HG03442 (cell line): Measurements from ENCODE around the gene RIC8B.

Source experiments
- ATAC-seq: cut with Tn5 transposase; IDR thresholded peaks from one replicate; pipeline ENCODE4 v1.9.1; 2021; ENCODE audit warnings: mild to moderate bottlenecking, moderate library complexity; ENCODE audit not compliant: unreplicated experiment

The RIC8B gene

DNA sequence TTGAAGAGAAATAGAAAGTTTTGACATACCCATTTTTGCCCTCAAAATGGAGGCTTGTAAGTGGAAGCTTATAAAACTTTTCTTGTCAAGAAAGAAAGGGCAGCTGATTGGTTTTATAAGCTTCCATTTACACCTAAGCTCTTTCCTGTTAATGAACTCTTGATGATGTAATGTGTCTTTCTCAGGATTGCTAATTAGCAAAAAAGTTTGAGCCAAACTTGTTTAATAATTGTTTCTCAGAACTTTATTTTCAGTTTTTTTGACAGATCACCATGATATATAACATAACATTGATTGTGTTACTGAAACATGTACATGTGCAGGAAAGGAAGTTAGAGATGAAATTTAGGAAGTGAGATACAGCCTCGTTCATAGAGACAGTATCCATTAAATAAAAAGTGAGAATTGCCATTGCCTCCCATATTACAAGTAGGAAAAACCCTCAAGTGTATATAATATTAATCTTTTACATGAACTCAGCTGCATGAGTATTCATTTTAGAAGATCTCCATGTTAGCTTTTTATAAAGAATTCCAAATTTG, 26.8 kb downstream of the RIC8B start:
- no peak for ATAC-seq

DNA sequence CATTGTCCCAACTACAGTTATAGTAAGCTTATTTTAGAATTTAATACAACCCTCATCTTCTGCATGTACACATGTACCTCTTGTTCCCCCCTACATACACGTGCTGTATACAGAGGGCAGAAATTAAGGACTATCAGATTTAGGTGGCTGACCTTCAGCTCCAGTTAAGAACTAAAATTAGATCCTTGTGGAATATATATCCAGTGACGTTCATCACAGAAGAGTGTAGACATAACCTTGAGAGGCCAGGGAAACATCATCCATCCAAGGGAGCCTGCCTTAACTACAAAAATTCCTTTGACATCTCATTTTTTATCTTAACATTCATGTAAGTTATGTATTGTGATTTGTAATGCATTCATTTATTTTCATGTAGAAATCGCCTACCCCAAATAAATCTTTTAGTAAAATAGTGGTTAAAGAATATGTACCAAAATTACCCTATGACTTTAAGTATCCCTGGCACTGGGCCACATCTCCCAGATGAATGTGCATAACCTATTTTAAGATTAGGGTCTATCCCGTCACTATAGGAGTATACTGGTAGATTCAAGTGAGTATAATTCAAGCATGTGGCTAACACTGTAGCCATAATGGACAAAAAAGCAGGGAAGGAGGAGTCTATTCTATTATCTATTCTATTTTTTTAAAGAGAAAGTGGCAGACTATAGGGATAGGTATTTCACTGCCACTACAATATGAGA, 27.5 kb downstream of the RIC8B start:
- no peak for ATAC-seq

DNA sequence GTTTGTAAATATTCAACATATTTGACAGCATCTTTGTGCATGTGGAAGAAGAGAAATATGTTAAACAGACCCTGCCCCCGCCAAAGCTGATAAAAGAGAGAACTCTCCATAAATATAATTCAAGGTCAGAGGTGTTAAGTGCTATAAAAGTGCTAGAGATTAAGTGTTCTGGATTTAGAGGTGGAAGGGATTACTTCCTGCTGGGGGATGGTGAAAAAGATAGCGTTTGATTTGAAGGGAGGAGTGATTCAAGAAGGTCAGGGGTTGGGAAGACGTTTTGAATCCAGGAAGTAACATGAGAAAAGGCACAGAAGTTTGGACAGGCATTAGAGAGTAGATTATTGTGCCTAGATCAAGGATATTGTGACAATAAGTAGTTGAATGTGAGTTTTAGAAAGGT, 30.2 kb downstream of the RIC8B start:
- ATAC-seq = no peak

DNA sequence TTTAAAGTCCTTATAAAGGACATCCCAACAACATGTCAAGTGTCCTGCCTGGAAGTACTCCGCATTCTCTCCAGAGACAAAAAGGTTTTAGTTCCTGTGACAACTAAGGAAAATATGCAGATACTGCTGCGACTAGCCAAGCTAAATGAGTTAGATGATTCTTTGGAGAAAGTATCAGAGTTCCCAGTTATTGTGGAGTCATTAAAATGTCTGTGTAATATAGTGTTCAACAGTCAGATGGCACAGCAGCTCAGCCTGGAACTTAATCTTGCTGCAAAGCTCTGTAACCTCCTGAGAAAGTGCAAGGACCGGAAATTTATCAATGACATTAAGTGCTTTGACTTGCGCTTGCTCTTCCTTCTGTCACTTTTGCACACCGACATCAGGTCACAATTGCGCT, 40.2 kb downstream of the RIC8B start:
- ATAC-seq = no peak

DNA sequence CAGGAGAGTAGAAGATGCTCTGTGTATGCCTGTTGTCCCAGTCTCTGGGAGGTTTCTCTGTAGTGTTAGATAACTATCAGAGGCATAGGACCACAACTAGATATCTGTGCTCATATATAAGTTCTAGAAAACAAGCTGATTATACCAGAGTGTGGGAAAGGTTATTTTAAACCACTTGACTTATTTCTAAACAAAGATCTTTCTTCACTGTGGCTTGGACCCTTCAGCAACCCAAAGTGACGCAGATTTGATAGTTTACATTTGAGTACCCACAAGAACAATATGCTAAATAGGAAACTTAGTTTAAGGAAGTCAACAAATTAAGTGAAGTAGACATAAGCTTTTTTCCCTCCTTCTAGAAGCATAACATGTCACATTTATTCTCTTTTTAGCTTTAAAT, 41.3 kb downstream of the RIC8B start:
- no peak for ATAC-seq

DNA sequence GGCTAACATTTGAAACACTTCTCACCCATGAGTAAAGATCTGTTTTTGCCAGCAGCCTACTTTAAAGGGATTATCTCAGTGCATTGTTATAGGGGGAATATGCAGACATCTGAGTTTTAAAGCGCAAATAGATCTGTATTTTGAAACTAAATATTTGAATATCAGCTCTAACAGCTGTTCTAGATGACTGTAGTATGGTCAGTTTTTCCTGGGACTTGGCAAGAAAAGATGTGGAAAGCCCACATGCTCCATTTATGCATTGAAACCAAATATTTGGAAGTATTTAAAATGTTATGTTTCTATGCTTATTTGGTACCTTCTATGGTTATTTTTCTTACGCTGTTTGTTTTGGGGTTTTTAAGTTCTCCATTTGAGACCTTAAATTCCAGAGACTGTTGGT, 41.7 kb downstream of the RIC8B start:
- ATAC-seq = no peak

DNA sequence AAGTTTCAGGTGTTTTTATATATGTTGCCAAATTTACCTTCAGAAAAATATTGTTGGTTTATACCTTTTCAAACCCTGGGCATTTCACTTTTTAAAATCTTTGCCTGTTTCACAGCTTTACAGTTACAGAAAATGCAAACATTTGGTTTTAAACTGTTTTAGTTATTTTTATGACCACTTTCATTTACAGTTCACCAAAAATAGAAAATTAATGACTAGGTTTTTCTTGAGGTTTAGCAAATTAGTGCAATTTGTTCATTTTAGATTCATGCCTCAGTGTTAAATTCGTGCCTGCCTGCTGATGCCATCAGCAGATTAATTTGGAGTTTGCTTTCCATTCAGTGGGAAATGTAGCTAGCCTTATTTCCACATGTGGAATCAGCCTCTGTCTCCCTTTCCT, 45.5 kb downstream of the RIC8B start:
- no peak for ATAC-seq

DNA sequence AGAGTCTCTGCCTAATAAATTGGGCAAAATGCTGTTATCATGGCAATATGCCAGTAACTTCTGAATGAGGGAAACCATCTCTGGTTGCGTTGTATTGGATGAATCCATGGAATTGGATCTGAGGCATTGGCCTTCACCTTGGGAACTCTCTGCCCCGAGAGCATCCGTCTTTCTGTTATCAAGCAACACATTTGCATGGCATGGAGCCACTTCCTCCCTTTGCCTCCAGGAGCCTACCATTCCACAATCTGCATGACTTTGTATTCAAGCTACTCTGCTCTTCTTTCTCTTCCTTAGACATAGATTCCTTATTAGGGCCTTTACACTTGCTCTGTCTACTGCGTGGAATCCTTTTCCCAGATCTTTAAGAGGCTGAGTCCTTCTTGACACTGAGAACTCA, 57.2 kb downstream of the RIC8B start:
- ATAC-seq = no peak

DNA sequence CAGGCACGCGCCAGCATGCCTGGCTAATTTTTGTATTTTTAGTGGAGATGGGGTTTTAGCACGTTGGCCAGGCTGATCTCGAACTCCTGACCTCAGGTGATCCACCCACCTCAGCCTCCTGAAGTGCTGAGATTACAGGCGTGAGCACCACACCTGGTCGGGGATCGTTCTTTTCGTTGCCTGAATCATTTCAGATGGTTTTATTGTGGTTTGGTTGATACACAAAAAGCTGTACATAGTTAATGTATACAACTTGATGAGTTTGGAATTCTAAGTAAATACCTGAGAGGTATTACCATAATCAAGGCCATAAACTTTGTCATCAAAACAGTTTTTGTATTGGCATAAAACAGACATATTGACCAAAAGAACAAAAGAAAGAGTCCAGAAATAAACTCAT, 63.3 kb downstream of the RIC8B start:
- no peak for ATAC-seq

DNA sequence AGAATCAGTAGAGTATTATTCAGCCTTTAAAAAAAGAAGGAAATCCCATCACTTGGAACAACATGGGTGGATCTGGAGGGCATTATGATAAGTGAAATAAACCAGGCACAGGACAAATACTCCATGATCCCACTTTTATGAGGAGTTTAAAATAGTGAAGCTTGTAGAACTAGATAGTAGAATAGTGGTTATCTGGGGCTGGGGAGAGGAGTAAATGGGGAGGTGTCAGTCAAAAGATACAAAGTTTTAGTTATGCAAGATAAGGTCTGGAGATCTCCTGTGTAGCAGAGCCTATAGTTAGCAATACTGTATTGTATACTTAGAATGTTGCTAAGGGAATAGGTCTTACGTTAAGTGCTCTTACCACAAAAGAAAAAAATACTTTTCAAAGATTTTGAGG, 64.9 kb downstream of the RIC8B start:
- ATAC-seq = no peak

DNA sequence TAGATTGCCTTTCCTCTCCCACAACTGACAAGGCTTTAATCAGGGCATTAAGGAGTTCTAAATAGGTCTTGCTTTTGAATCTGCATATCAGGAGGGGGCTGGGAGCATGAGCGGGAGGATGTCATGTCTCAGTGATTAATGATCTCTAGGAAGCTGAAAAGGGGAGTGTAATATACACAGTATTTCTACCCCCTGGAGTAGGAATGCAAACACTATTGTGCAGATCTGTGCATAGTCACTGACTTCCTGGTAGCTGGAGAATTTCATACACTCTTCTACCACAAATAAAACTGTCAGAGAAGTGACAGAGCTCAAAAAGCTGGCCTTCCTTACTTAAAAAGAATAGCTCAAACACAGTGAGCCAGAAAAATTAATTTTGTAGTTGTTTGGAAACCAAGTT, 65.8 kb downstream of the RIC8B start:
- no peak for ATAC-seq

DNA sequence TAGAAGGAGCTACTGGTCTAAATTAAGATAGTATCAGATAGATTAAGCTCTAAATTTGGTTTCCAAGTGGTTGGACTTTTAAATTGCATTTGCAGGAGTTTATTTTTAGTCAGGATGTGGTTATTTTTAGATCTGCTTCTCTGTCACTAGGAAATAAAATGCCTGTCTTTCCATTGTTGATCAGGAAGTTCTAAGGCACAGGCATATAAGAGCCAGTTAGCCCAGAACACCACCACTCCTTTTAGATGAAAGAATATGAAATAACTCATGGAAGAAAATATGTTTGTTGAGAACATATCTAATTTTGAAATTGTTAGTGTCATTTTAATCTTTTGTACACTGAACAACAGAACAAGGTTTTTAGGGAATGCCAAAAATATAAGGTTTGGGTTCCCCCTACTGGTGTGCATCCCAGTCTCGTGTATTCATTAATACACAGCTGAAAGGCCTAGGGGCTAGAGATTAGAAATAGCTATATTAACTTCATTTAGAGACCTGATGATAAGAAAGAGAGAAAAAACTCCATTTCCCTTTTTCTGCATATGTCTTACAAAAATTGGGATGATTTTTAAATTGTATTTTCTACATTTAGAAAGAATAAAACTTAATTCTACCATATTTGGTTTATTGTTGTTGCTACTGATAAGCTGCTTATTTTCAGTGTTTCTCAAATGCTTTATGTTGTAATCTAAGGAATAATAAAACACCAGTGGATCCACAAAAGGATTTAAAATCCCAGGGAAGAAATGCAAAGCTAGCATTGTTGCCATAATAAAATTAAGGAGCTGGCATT, 67.2 kb downstream of the RIC8B start:
- no peak for ATAC-seq

DNA sequence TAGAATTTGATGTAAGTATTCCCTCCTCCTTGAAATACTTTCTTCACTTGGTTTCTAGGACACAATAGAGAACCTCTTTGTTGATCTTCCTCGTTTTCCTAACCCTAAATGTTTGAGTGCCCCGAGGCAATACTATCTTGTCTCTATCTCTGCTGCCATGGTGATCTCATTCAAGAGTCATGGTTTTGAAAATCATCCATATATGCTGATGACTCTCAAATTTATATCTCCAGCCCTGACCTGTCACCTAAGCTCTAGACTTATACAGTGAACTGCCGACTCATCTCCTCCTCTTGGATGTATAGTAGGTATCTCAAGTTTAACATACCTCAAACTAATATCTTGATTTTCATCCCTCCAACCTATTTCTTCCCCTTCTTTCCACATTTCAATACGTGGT, 71.4 kb downstream of the RIC8B start:
- no peak for ATAC-seq

DNA sequence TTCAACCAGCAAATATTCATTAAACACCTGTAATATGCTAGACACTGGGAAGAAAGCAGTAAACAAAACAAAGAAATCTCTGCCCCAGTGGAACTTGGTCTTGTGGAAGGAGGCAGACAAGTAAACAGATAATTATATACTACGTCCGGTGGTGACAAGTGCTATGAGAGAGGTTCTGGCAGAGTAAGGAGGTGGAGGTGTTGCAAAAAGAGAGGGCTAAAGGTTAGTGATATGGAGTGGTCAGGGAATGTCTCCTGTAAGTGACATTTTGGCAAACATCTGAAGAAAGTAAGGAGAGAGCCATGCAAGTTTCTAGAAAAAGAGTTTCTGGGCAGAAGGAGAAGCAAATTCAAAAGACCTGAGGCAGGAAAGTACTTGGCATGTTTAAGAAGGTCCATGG, 73.4 kb downstream of the RIC8B start:
- no peak for ATAC-seq

DNA sequence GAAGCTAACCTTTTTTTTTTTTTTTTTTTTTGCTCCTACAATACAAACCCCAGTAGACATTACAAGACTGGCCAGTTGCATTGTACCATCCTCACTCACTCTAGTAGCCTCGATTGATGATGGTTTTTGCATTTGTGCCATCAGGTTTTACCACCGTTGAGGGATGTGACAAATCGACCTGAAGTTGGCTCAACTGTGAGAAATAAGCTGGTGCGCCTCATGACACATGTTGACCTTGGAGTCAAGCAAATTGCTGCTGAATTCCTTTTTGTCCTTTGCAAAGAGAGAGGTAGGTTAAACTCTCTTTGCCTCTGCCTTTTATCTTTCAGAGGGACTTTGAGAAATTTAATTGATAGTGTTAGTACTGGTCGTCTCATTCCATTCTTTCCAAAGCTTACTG, 76.8 kb downstream of the RIC8B start:
- no peak for ATAC-seq

DNA sequence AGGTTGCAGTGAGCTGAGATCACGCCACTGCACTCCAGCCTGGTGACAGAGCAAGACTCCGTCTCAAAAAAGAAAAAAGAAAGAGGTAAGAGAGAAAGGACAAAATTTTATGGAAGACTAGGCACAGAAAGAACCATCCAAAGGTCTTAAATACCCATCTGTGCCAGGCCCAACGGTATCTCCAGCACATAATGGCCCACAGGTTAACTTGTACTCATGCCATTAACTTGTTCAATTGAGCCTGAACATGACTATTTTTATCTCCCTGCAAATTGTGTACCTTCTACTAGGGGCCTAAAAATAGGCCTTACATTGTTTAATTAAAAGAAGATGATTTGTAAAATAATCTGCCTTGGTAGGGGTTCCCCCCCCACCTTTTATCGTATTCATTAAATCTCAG, 80.2 kb downstream of the RIC8B start:
- no peak for ATAC-seq

DNA sequence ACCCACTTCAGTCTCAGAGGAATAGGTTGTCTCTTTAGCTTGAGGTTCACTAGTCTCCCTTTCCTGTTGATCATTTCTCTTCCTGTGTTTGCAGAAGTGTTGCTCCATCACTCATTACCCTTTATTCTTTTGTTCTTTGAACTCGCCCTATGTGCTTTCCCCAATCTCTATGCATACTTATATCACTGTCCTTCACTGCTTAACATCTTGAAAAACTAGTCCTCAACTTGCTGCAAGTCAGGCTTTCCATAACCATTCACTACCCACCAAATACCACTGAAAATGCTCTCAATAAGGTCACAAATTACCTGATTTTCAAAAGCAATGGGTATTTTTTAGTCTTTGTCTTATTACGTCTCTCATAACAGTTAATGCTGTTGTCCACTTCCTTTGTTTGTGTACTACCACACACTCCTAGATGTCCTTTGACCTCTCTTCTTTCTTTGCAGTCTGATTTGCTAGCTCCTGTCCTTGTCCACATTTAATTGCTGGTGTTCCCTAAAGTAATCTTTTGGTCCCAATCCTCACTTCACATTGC, 80.8 kb downstream of the RIC8B start:
- no peak for ATAC-seq

DNA sequence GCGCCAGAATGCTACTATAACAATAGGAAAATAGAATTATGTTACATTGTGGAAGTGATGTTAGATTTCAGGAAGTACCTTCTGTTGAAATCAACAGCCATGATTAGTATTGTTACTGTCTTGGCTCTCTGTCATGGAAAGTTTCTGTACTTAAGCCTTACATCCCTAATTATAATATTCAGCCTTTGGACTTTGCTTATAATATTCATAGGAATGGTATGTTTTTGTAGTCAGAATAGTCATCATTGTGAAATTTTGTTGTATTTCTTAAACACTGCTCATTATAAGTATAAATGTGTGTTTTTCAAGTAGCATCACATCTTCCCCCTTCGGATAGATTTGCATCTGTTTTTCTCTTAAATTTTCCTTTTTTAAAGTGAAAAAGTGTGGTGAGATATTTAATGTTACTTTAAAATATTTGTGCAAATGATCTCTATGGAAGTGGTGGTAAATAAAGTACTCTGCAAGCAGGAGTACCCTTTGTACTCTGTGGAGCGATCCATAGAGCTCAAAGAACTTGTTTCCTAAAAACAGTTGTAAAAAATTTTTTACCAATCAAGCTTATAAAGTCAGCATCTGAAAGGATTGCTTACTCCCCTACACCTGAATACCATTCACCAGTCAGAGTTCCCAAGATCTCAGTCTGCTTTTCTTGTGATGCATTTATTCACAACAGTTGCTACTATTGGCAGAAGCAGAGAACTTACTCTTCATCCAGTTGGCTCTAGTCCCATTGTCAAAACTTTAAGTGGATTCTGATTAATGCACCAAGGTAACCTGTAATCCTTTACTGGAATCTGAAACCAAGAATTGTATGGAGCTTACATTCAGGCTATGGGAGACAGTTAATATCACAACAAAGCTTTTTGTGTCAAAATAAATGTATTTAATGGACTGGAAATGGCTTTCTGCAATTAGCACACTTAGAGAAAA, 87.8 kb downstream of the RIC8B start:
- no peak for ATAC-seq

DNA sequence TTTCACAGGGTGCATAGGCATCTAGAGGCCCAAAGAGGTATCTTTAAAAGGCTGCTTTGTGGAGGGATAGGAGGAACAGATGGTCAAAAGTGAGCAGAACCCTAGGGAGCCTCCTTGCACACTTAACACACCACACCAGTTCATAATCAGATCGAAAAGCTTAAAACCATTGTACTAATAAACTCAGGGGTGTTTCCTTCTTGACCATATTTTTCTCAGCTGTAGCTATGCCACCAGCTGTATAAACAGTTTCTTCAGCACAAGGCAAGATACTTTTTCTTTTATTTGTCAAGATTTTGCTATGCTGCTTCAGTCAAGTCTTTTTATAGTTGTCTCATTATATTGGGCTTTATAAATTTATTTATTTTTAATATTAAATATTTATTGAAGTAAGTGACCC, 88.7 kb downstream of the RIC8B start:
- no peak for ATAC-seq

DNA sequence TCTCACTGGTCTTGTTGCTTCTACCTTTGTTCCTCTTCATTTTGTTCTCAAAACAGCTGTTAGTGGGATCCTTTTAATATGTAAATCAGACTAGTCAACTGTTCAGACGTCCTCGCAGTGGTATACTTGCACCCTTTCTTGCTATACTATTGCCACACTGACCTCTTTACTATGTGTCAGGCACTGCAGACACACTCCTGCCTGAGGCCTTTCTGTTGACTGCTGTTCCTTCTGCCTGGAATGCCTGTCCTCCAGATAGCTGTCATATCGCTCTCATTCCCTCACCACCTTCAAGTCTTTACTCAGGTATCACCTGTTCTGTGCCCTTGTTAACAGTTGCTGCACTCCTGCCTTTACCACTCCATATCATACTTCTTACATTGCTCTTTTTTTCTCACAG, 91.2 kb downstream of the RIC8B start:
- no peak for ATAC-seq

DNA sequence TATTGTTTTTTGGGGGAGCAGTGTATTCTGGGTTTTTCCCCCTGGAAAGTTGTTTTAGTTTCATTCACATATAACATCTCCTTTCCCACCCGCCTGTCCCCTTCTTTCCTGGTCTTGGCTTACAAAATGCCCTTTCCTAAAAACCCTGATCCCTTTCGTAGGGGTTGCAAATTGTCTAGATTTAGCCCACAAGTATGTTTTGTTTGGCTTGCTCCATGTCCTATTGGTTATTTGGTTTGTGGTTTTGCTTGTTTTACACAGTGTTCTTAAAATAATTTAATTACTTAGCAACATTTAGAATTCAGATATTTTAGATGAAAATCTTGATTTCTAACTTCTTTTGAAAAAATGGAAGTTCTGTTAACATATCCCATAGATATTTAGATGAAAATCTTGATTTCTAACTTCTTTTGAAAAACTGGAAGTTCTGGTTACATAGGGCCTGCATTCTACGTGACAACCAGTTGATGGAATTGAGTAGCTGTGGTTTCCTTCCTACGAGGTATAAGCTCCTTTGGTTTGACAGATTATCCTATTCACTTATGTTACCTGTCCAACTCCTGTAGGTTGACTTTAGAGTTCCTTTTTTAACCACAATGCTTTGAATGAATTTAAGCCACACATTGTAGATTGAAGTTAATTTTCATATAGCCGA, 92.1 kb downstream of the RIC8B start:
- no peak for ATAC-seq
